GM19467 (cell line): ENCODE results near the gene TMTC2.

Experiments used
- ATAC-seq: cut with Tn5 transposase; IDR thresholded peaks from one replicate; pipeline ENCODE4 v1.9.1; 2021; ENCODE audit warnings: mild to moderate bottlenecking, moderate library complexity; ENCODE audit not compliant: unreplicated experiment

TMTC2 gene

DNA sequence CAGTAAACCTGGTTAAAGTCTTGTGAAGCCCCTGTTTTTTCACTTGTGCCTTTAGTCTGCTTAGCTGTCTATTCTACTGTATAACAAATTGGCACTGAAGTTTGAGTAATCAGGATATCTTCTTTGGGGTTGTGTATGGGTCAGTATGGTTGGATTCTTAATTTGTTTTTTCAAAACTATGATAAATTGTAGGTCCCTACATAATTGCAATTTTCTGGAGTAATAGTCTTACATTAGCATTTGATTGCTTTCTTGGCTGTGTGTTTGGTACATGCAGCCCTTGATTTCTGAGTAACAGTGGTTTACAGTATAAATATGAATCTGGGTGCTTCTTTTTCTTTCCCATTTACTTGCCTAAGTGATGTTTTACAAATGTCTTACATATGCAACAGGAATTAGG lies 186.6 kb downstream of the TMTC2 start:
- ATAC-seq, result no peak

DNA sequence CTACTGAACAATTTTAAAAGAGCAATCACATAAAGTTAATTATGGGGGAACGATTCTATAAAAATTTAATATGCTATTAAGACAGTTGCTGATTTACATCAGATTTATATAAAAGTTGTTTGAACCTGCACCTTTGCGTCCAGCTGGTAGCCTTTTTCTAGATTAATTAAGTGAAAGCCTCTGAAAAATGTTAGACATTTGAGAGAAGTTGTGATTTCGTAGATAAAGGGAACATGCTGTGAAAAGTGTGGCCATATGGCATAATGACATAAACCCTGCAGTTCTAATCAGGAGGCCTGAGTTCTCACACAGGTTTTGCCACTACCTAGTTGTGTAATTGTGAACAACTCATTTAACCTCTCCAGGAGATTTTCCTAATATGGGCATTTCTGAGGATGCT lies 187.2 kb downstream of the TMTC2 start:
- ATAC-seq, result no peak

DNA sequence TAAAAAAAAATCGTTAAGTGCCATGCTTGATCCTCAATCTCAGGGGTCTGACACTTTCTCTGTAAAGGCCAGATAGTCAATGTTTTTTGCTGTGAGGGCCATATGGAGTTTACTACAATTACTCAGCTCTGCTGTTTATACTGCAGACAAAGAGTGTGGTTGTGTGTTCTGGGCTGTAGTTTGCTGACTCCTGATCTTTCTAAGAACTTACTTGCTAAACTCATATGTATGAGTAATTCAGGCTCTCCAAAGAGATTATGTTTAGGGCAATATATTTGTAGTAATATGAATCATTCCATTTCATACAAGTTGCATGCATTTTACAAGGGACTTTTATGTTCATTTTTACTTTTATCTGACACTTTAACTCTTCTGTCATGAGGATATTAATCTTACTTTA lies 188.2 kb downstream of the TMTC2 start:
- ATAC-seq, result no peak

DNA sequence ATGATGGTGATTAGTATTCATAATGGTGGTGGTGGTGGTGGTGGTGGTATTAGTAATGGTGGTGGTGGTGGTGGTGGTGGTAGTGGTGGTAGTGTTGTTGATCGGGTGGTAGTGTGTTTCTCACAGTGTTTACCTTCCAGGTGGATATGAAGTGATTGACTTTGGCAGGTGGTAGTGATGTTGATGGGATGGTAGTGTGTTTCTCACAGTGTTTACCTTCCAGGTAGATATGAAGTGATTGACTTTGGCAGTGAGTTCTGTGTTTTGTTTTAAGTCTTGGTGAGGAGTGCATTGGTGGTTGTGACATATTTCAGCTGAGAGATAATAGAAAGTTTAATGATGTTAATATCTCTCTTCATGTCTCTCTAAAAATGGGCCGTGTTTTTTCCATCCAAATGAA lies 189.4 kb downstream of the TMTC2 start:
- no peak for ATAC-seq

DNA sequence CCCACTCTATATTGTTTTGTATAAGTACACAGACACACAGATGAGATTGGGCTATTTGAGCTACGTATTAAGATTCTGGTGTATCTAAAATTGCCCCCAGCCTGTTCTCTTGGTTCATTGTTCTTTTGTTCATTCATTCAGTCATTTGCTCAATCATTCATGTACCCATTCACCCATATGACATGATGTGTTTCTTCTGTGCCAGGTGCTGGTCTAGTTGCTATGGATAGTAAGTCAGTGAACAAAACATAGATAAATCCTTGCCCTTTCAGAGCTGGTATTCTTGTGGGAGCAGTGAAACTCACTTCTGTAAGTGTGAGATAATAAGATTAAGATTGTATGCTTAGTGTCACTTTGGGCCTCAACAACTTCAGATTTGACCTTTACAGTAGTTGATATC lies 191.3 kb downstream of the TMTC2 start:
- ATAC-seq, result no peak

DNA sequence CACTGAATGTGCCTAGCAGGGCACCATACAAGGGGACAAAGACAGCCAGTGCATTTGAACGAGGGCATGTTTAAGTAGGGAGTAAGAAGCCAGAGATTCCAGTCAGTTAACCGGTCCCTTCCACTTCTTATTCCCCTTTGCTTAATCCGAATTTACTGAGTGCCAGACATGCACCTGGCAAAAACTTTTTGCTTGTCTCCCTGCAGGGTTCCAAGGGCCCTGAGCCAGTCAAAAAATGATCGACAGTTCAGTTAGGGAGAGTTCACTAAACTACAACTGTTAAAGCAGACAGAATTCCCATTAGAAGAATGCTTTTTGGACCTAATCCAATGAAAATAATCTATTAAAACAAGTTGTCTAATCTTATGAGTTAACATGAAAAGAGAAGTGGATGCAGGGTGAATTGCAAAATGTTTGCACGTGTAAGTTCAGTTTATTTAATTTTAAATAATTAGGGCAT lies 193.8 kb downstream of the TMTC2 start:
- no peak for ATAC-seq

DNA sequence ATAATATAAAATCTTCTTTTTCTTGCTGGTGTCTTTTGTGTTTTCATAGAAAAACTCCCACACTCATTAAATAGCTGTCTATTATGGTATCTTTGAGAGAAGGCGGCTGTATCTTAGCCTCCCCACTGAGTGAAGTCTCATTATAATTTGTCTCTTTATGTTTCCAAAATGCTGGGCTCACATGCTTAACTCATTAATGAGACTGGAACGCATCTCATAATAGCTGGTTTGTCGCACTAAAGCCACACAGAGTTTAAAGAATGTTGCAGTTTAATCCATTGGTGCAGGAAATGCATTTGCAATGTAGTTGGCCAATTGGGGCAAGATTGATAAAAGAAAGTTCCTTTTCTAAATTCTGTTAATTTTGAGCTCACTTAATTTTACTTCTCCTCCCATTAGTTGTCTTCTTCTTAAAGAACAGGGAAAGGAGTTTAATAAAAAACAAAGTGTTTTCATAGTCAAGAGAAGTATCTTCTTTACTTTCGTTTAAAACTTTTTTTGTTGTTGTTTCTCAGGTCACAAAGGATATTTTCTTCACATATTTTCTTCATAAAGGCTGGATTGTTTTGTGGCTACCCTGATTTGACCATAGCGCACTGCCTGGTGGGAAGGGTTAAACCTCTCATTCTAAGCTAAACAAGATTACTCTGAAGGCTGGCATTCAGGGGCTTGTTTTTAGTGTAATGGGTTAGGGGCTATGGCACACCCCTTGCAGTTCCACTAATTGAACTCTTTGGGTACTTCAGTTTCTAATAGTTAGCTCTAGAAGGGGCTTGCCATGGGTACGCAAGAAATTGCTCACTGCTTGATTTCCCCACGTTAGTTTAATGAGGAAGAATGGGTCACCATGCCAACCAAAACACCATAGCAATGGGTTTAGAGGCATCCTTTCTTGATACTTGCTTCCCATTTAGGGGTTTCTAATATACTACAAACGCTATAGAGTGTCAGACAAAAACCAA lies 197.0 kb downstream of the TMTC2 start:
- ATAC-seq, result no peak

DNA sequence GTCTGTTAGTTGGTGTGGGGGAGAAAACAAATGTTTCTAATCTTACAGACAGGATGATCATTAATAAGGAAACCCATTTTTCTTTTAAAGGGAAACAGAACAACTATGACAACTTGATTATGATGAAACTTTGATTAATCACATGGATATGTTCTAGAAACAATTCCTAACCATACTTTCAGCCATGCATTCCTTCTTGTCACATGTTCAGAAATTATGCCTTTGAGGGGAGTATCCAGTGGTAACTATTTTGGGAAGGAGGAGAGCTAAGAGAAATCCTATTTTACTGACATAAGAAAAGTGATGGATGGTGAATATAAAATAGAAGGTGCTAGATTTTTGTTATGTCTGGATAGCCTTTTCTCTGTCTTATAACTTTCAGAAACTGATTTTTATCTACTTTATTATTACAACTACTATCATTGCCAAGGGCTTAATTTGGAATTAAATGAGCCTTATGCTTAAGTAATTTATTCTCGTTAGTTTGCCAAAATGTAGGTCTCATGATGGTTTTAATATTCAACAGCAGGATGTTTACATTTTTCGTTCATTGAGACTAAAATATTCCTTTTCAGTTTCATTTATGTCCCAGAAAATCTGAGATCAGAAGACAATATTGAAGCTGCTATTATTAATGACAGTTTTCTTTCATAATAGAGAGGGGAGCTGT lies 200.1 kb downstream of the TMTC2 start:
- no peak for ATAC-seq

DNA sequence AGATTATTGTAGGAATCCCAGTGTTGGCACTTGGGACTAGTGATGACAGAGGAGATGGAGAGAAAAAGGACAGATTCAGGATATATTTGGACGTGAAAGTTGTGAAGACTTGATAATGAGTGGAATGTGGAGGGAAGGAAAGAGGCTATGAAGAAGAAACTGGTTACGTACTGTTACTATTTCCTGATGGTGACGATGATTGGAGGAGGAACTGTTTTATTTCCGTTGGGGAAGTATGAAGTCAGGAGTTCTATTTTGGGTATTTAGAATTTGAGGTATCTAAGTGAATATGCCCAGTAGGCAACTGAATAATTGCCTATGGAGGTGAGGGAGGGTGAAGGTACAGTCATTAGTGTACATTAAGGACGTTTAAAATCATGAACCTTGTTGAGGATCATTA lies 207.2 kb downstream of the TMTC2 start:
- ATAC-seq, result no peak

DNA sequence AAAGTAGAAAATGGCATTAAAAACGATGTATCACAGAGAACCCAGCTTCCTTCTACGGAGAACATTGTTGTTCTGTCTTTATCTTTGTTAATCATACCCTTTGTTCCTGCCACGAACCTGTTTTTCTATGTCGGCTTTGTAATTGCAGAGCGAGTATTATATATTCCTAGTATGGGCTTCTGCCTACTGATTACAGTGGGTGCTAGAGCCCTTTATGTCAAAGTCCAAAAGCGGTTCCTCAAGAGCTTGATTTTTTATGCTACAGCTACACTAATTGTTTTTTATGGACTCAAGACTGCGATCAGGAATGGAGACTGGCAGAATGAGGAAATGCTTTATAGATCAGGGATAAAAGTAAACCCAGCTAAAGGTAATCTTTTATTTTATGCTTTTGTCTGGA lies 209.6 kb downstream of the TMTC2 start:
- no peak for ATAC-seq

DNA sequence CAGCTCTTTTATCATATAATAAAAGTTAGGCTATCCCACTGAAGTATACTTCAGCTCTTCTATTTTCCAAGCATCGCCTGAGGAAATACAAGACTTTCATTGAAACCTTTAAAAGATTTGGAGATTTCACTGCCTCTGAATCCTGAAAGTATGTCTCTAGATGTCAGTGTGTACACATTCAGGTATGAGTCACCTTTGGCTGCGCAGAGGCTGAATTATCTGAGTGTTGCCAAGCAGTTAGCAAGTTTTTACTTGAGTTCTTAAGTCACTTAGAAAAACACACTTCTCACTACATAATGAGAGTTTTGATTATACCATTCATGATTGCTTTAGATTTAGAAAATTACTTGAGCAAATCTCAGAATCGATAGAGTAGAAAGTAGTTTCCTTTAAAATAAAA lies 210.3 kb downstream of the TMTC2 start:
- ATAC-seq, result no peak

DNA sequence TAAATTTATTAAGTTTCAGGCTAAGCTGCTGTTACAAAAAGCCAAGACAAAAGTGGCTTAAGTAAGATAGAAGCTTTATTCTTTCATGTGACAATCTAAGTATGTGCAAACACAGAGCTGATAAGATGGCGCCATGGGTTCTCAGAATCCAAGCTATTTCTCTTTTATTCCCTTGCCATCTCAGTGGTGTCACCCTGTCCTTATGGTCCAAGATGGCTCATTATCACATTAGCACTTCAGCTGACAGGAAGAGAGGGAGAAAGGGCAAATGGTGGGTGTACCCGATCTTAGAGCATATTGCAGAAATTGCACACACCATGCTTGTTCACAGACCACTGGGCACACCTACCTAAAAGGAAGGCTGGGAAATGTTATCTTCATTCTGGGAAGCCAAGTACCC lies 211.7 kb downstream of the TMTC2 start:
- ATAC-seq, result no peak

DNA sequence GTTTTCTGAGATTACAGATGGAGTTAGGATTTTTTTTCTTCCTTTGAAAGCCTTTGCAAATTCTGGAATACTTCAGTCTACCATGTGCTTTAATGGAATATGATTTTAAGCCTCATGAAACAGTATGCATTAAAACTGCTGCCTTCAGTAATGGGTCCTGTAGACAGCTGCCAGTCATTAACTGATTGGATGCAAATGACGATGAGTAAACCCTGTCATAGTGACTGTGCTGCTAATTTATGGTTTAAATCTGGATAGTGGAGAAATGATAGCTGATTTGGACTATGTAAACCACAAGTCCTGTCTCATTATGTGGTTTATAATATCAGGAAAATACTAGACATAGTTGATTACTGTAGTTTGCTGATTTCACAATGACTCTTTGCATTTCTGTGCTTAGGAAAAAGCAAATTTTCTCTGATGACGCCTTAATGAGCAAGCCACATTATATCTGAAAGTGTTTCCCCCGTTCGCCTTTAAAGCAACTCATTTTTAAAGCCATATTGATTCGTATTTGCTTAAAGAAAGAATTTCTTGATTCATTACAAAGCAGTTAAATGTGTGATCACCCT lies 217.6 kb downstream of the TMTC2 start:
- no peak for ATAC-seq

DNA sequence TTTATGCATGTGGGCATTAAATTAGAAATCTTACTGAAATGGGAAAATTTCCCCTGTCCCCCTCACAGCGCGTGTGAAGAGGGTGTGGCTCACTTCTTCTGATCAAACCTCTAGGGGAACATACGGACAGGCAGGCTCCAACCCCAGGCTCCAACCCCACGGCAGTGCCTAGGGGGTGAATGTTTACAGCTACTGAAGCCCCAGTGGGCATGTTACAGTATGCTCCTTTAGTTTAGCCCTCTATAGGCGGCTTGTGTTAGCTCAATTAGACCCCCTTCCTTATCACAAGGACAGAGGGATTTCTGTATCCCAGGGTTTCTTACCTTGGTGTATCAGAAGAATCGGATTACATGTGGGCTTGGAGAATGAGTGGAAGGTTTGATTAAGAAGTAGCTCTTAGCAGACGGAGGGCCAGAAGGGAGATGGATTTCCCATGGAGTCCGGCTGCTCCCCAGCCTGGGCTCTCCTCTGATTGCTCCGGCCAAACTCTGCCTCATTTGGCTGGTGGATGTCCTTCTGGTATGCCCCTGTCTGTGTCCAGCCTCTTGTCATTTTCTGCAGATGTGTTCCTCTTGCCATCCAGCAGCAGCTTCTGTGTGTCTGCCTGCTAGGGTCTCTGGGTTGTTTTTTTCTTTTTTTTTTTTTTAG lies 223.7 kb downstream of the TMTC2 start:
- no peak for ATAC-seq

DNA sequence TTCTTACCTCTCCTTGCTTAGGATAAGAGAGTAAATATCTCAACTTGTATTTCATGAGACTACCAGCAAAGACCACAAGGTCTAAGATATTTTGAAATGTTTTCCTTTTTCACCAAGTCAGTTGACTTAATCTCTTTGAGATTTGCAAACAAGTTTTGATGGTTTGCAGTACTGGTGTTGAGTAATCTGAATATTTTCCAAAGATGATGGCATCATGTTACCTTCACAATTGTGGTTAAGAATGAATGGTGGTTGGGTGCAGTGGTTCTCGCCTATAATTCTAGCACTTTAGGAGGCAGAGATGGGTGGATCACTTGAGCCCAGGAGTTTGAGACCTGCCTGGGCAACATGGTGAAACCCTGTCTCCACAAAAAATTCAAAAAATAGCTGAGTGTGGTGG lies 225.7 kb downstream of the TMTC2 start:
- ATAC-seq, result no peak

DNA sequence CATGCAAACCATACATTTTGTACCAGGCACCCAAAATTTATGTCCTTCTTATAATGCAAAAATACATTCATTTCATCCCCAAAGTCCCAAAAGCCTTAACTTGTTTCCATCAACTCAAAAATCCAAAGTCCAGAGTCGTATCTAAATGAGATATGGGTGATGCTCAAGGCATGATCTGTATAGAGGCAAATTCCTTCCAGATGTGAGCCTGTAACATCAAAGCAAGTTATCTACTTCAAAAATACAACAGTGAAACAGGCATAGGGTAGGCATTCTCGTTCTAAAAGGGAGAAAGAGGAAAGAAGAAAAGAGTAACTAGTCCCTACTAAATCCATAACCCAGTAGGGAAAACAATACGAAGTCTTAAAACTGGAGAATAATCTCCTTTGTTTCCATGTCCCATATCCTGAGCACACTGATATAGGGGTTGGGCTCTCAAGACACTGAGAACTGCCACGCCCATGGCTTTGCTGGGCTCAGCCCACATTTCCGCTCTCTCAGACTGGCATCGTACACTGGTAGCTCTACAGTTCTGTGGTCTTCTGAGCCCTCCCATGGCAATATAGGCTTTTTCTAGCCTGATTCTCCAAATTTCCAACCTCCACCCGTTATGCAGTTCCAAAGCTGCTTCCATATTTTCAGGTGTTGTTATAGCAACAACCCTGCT lies 232.8 kb downstream of the TMTC2 start:
- ATAC-seq, result no peak

DNA sequence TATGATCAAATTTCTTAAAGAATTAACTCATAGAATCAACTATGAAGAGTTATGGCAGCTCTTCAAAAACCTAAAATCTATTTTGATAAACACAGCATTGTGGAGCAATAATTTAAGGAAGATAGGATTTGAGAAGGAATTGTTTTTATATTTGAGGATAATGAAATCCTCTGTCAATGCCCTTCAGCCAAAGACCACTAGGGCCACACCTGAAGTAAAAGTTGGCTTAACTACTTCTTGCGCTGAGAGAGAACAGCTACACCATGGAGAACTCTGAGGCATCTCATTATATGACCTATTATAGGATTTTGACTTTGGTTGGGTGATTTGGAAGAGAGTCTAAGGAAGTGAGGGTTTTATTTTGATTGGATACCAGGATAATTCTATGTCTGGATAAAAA lies 237.2 kb downstream of the TMTC2 start:
- no peak for ATAC-seq

DNA sequence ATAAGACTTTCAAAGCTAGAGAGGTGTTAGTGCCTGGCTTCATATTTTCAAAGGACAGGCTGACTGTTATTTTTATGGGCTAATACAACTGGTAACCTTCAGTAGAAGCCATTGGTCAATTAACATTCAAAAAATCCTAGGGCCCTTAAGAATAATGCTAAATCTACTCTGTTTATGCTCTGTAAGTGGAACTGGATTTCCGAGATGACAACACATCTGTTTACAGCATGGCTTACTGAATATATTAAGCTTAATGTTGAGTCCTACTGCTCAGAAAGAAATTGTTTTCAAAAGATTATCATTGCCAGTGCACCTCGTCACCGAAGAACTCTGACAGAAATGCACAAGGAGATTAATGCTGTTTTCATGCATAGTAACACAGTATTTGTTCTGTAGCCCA lies 239.9 kb downstream of the TMTC2 start:
- ATAC-seq, result no peak

DNA sequence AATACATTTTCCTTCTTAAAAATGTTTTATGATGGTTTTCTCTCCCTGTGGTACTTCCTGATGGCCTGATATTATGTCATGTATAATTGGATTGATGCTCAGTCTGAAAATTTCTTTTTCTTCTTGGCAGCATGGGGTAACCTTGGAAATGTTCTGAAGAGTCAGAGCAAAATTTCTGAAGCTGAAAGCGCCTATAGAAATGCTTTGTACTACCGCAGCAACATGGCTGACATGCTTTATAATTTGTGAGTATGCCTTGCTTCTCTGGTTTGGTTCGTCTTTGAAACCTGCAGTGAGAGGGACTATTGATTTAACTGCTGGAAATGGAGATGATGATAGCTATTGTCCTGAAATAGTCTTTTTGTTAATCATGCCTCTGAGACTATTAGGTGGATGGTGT lies 243.6 kb downstream of the TMTC2 start:
- ATAC-seq, result no peak

DNA sequence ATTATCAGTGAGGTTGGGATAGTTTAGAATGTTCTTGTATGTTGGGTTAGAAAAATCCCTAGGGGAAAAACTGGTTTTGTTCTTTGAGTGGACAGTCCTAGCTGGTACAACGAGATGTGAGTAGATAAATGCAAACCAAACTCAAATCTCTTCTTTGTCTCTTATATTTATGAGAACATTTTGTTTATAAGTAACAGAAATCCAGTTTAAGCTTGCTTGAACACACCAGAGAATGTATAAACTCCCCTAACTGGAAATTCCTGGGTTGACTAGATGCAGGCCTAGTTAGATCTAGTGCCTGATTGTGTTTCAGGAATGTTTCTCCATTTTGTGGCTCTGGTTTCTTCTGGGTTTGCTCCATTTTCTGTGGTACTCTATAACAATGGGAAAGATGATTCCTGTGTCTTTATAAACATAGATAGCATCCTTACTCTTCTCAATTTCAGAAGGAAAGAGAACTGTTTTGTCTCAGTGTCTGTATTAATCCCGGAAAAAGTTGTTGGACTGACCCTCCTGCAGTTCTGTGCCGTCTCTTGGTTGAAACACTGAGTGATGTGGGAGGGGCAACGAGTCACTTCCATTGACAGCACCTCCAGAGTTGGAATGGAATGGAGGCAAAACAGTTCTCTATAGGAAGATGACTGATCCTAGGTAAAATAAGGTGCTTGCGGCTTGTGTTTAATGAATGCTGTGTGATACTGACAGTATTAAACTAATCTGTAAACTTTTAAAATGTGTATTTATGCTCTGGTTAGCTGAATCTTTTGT lies 244.8 kb downstream of the TMTC2 start:
- no peak for ATAC-seq
